Activated T-cell treated with anti-CD3 and anti-CD28 coated beads, Interleukin-2, amount 50 U/mL, for 72 hours (primary cell): Measurements from ENCODE around the gene RAB17. TPM values are rescaled to one million over a fixed set of nuclear protein-coding genes. Genes with fewer than 3 reads are reported as not detected.

Experiments
- total RNA-seq, 2 donors: library from RNA; stranded (reverse); gene quantifications; one replicate each; pipeline ENCODE4 v1.2.3, GENCODE V29; 2022

Gene RAB17
- total RNA-seq, 2 donors from 2014 or later, result 0.09 TPM; not detected in 1

Other genes starting within 250 kb of the RAB17 start
- gene COL6A3, start 176.6 kb downstream of the RAB17 start, total RNA-seq, result 10 to 100 TPM; 12.0 to 17.3 TPM
- gene MLPH, start 103.5 kb downstream of the RAB17 start, total RNA-seq, result under 1 TPM in 1 of 2 donors, not detected in 1; 0.36 TPM
- not detected for gene PRLH, start 24.2 kb downstream of the RAB17 start, total RNA-seq
- gene LRRFIP1, start 36.9 kb upstream of the RAB17 start, total RNA-seq, result 100 to 1,000 TPM; 198 to 239 TPM
- 1 to 10 TPM; 1.9 TPM for gene RBM44, start 208.0 kb upstream of the RAB17 start, total RNA-seq